Activated T-cell treated with anti-CD3 and anti-CD28 coated beads, Interleukin-2, amount 50 U/mL, for 4 hours (primary cell): ENCODE results near the gene IPPK. TPM values are rescaled to one million over a fixed set of nuclear protein-coding genes. Genes with fewer than 3 reads are reported as not detected.

Experiments
- ATAC-seq, 2 donors: fragments of 200-7000 bp; cut with Tn5 transposase; one replicate each; pipeline ENCODE4 v1.10.0; 2021
- DNase-seq: peaks from one replicate; pipeline ENCODE4 v3.0.0-alpha.2; 2020
- H3K27me3 Mint-ChIP-seq: one replicate; pipeline ENCODE4 v1.8.0; 2021; ENCODE audit warnings: low read depth, mixed read lengths
- H3K36me3 Mint-ChIP-seq: one replicate; pipeline ENCODE4 v1.8.0; 2022; ENCODE audit warnings: mixed read lengths; ENCODE audit not compliant: insufficient read depth
- H3K4me1 Mint-ChIP-seq: one replicate; pipeline ENCODE4 v1.8.0; 2021; ENCODE audit warnings: low read depth, mixed read lengths
- H3K4me3 Mint-ChIP-seq: one replicate; pipeline ENCODE4 v1.8.0; 2021; ENCODE audit warnings: mild to moderate bottlenecking, moderate library complexity, mixed read lengths
- H3K9me3 Mint-ChIP-seq: one replicate; pipeline ENCODE4 v1.8.0; 2021; ENCODE audit warnings: mixed read lengths
- total RNA-seq, 3 donors: library from RNA; stranded (reverse); gene quantifications; one replicate each; pipeline ENCODE4 v1.2.1, GENCODE V29; 2021

The IPPK gene
- total RNA-seq, 3 donors from 2014 or later = 12.8 to 14.6 (median 14.5) TPM

DNA sequence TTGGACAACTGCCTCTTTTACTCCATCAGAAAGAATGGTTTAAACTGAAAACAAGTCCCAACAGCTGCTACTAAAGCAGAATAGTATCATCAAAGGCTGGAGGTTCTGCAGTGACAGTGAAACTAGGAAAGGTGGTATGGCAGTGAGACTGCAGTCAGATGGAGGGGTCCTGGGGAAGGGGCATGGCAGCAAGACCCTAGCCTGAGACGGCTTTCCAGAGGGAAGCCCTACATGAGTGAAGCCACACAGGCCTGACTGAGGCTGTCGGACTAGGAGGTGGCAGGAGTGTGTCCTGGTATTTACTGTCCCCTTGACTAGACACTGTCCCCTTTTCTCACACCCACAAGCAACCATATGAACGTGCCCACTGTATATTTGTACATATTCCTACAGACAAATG is 40.4 kb upstream of the IPPK start:
- no peaks in the 10 kb centered on the region for H3K27me3 Mint-ChIP-seq
- H3K4me3 Mint-ChIP-seq = no peak overlapping the region
- ATAC-seq (no peak), DNase-seq (no peak)
- no peaks in the 10 kb centered on the region for H3K9me3 Mint-ChIP-seq
- H3K36me3 Mint-ChIP-seq = peaks cover 34% of the 10 kb centered on the region
- peaks cover 29% of the 10 kb centered on the region for H3K4me1 Mint-ChIP-seq

DNA sequence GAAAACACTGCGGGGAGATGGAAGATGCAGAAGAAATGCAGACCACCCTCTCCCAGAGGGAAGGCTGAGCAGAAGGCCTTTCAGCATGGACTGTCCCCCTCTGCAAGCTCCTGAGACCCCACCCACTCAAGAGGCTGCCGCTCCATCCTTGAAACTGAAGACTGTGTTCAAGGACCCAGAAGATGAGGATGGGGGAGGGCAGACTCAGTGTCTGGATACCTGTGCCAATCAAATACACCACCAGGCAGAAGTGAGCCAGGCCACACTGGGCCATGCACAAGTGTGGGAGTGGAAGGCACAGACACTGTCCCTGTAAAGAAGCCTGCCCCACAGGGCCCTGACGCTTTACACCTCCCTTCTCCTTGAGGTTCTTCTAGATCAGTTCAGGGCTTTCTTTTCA is 40.0 kb upstream of the IPPK start:
- H3K9me3 Mint-ChIP-seq = no peaks in the 10 kb centered on the region
- ATAC-seq (no peak), DNase-seq (no peak)
- peaks cover 29% of the 10 kb centered on the region for H3K4me1 Mint-ChIP-seq
- H3K27me3 Mint-ChIP-seq = no peaks in the 10 kb centered on the region
- peaks cover 34% of the 10 kb centered on the region for H3K36me3 Mint-ChIP-seq
- H3K4me3 Mint-ChIP-seq = no peak overlapping the region

DNA sequence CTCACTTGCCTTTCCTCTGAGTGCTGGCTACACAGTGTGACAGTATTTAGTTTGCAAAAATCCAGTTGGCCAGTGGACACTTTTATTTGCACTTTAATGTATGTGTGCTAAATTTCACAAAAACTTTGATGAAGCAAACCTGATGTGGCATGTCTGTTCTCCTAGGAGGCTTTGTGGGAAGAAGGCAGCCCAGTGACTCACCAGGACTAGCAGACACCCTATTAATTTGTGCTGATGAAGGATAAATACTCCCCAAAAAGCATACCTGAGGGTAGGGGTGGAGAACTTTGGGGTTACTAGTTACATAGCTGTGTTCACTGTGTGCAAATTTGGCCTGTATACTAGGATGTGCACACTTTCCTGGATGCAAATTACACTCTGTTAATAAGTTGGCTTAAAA is 39.3 kb upstream of the IPPK start:
- H3K9me3 Mint-ChIP-seq = no peaks in the 10 kb centered on the region
- H3K36me3 Mint-ChIP-seq = peaks cover 36% of the 10 kb centered on the region
- ATAC-seq = no peak
- no peak overlapping the region for H3K4me3 Mint-ChIP-seq
- peaks cover 29% of the 10 kb centered on the region for H3K4me1 Mint-ChIP-seq
- DNase-seq = no peak
- no peaks in the 10 kb centered on the region for H3K27me3 Mint-ChIP-seq

DNA sequence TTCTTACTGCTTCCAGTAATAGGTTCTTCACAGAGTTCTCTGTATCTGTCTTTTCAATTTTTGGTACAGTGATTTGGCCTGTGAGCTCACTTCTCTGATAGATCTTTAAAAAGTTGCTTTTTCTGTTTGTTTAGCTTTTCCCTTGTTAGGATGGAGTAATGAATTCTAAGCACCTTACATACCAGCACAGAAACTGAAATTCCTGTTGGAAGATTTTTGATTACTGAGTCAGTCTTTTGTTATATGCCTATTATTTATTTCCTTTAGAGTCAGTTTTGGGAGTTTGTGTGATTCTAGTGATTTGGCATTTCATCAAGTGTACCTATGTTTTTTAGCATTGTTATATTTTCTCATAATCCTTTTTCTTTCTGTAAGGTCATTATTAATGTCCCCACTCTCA is 37.6 kb upstream of the IPPK start:
- DNase-seq (no peak), ATAC-seq (no peak)
- Mint-ChIP-seq H3K36me3 (peaks cover 32% of the 10 kb centered on the region), H3K27me3 (no peaks in the 10 kb centered on the region), H3K4me1 (peaks cover 25% of the 10 kb centered on the region), H3K9me3 (no peaks in the 10 kb centered on the region), H3K4me3 (no peak overlapping the region)

DNA sequence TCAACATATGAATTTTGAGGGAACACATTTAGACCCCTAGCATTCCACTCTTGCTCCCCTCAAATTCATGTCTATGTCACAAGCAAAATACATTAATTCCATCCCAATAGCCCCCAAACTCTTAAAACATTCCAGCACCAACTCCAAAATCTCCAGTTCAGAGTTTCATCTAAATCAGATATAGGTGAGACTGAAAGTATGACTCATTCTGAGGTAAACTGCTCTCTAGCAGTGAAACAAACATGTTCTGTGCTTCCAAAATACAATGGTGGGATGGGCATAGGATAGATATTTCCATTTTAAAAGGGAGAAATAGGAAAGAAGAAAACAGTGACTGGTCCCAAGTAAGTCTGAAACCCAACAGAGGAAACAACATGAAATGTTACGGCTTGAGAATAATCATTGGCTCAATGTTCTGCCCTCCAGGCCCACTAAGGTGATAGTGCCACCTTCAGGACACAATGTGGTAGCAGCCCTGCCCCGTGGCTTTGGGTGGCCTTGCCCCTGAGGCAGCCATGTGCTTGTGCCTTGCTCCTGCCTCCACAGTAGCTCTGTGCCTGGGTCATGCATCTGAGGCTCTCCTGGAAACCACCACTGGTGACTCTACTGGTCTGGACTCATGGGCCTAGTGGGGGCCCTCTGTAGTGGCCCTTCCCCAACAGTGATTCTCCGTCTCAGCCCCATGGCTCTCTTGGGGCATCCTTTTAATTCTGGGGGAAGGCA is 36.4 kb upstream of the IPPK start:
- H3K9me3 Mint-ChIP-seq = no peaks in the 10 kb centered on the region
- H3K27me3 Mint-ChIP-seq = no peaks in the 10 kb centered on the region
- no peak overlapping the region for H3K4me3 Mint-ChIP-seq
- ATAC-seq (peak; percentile 67 to 77), DNase-seq (no peak)
- peaks cover 27% of the 10 kb centered on the region for H3K36me3 Mint-ChIP-seq
- H3K4me1 Mint-ChIP-seq = peaks cover 14% of the 10 kb centered on the region

DNA sequence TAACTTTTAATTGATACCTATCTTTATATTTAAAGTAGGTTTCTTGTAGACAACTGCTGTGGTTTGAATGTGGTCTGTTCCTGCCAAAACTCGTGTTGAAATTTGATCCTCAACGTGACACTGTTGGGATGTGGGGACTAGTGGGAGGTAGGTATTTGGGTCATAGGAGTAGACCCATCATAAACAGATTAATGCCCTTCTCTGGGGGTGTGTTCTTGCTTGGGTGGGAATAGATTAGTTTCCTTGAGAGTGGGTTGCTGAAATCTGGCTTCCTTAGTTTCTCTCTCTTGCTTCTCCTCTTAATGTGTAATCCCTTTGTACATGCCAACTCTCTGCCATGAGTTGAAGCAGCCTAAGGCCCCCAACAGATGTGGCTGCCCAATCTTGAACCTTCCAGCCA is 34.6 kb upstream of the IPPK start:
- no peaks in the 10 kb centered on the region for H3K27me3 Mint-ChIP-seq
- H3K4me1 Mint-ChIP-seq = peaks cover 5% of the 10 kb centered on the region
- ATAC-seq (no peak), DNase-seq (no peak)
- no peak overlapping the region for H3K4me3 Mint-ChIP-seq
- peaks cover 18% of the 10 kb centered on the region for H3K36me3 Mint-ChIP-seq
- H3K9me3 Mint-ChIP-seq = no peaks in the 10 kb centered on the region

DNA sequence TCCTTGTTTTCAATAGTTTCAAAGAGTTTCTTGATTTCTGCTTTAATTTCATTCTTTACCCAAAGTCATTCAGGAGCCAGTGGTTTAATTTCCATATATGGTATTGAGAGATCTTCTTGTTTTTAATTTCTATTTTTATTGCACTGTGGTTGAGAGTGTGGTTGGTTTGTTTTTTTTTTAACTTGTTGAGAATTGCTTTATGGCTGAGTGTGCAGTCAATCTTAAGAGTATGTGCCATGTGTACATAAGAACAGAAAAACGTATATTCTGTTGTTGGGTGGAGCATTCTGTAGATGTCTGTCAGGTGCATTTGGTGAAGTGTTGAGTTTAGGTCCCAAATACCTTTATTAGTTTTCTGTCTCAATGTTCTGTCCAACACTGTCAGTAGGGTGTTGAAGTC is 26.7 kb upstream of the IPPK start:
- Mint-ChIP-seq H3K27me3 (peaks cover 6% of the 10 kb centered on the region), H3K4me1 (peaks cover 7% of the 10 kb centered on the region), H3K36me3 (peaks cover 12% of the 10 kb centered on the region), H3K9me3 (peaks cover 37% of the 10 kb centered on the region), H3K4me3 (no peak overlapping the region)
- ATAC-seq (no peak), DNase-seq (no peak)

DNA sequence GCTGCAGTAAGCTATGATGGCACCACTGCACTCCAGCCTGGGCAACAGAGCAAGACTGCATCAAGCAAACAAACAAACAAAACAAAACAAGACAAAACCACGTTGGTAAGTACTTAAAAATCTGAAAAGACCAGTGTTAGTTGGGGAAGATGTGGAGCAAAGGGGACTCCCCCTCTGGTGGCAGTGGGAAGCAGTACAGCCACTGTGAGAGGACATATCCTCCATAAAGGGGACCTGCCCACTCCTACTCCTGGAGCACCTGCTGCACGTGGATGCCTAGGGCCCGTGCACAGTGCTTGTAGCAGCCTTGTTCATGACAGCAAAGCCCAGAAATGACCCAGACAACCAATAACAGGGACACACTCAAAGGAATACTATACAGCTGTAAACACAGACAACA is 17.0 kb upstream of the IPPK start:
- Mint-ChIP-seq H3K9me3 (peaks cover 13% of the 10 kb centered on the region), H3K27me3 (no peaks in the 10 kb centered on the region), H3K4me1 (no peaks in the 10 kb centered on the region), H3K4me3 (no peak overlapping the region), H3K36me3 (no peaks in the 10 kb centered on the region)
- no peak for DNase-seq
- ATAC-seq = no peak

DNA sequence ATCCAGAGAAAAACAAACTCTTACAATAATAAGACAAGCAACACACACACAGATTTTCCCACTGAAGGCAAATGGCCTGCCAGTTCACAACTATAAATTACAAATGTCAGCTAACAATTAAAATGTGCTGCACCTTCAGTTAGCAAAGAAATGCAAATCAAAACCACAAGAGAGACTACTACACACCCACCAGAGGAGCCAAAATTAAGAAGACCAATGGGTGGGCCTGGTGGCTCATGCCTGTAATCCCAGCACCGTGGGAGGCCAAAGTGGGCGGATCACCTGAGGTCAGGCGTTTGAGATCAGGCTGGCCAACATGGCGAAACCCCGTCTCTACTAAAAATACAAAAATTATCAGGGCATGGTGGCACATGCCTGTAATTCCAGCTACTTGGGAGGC is 15.1 kb upstream of the IPPK start:
- Mint-ChIP-seq H3K4me1 (no peaks in the 10 kb centered on the region), H3K27me3 (peaks cover under 1% of the 10 kb centered on the region), H3K4me3 (no peak overlapping the region), H3K9me3 (peaks cover 3% of the 10 kb centered on the region), H3K36me3 (no peaks in the 10 kb centered on the region)
- ATAC-seq = no peak
- DNase-seq = no peak

DNA sequence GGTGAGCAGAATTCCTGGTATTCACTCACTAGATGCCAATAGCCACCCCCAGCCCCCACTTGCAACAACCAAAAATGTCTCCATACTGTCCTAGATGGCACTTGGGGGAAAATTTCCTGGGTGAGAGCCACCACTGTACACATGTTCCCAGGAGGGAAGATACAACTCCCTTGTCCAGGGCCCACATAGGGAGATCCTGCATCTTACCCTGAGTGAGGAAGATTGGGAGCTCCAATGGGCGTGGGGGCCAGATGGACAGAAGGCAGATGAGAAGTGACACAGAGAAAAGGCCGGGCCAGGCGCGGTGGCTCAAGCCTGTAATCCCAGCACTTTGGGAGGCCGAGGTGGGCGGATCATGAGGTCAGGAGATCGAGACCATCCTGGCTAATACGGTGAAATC is 12.3 kb upstream of the IPPK start:
- Mint-ChIP-seq H3K4me3 (no peak overlapping the region), H3K36me3 (no peaks in the 10 kb centered on the region), H3K27me3 (peaks cover 3% of the 10 kb centered on the region), H3K4me1 (no peaks in the 10 kb centered on the region), H3K9me3 (no peaks in the 10 kb centered on the region)
- DNase-seq = no peak
- ATAC-seq = no peak

DNA sequence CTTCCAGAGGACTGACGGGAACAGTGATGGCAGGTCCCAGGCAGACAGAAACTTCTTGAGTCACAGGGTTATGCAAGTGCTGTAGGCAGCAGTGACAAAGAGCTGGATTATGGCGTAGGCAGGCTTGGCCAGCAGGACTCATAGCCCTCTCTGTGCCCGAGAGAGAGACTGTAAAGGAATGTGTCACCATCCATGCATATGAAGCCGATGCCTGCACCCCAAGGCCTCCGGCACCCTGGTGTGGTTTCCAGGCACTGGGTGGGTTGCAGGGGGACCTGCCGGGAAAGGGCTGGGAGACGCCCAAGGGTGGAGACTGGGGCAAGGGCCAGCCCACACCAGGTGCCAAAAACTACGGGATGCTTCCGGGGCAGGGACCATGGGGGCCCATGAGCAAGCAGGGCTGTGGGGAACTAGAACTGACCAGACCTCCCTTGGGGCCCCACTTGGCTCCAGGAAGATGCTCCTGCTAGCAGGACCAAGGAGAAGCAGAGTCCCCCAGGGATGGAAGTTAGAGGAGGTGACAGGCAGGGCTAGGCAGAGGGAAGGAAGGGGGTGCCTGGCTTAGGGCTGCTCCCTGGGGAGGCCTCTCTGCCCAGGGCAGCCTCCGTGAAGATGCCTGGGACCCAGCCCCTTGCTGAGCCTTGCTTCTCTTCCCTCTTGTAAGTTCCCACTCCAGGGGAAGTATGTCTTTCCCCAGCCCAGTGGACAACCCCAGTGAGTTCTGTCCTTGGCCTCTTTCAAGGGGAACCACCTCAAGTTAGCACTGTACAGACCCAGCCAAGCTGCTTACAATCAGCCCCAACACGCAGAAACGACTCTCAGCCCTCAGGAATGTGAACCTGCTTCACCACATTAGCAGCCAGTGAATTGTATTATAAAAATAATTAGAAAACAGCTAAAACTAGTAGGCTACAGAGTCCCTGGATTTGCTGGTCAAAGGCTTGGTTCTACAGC is 10.5 kb upstream of the IPPK start:
- no peaks in the 10 kb centered on the region for H3K4me1 Mint-ChIP-seq
- no peaks in the 10 kb centered on the region for H3K9me3 Mint-ChIP-seq
- ATAC-seq (no peak), DNase-seq (no peak)
- peaks cover 3% of the 10 kb centered on the region for H3K27me3 Mint-ChIP-seq
- H3K4me3 Mint-ChIP-seq = no peak overlapping the region
- no peaks in the 10 kb centered on the region for H3K36me3 Mint-ChIP-seq

DNA sequence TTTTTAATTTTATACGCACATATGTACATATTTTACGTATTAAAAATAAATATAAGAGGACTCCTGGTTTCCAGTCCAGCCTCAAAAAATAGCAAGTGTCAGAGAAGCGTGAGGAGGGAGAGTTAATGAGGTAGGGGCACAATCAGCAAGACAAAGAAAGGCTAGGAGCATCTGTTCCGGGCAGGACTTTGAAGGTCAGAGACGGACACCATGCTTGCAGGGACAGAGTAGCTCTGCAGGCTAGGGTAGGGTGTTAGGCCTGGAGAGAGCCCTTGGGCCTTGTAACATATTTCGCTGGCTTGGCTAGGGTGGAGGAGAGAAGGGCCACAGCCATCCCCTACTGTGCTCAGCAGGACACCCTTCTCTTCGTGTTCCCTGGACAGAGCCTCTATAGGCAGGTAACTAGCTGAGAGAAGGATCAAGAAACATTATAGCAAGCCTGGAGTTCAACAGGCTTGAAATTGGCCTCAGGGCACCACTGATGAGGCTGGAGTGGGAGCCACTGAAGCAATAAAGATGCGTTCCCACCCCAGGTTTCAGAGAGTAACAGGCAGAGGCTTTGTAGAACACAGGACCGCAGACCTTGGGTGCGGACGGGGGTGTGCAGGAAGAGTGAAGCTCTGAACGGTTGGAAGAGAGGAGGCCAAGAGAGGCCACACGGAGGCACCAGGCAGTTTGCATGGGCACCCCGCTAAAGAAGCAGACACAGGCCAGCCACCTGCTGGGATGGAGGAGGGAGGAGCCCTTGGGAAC is 9.7 kb upstream of the IPPK start:
- ATAC-seq = no peak
- H3K27me3 Mint-ChIP-seq = peaks cover 3% of the 10 kb centered on the region
- no peak for DNase-seq
- H3K9me3 Mint-ChIP-seq = no peaks in the 10 kb centered on the region
- no peaks in the 10 kb centered on the region for H3K4me1 Mint-ChIP-seq
- no peaks in the 10 kb centered on the region for H3K36me3 Mint-ChIP-seq
- no peak overlapping the region for H3K4me3 Mint-ChIP-seq

DNA sequence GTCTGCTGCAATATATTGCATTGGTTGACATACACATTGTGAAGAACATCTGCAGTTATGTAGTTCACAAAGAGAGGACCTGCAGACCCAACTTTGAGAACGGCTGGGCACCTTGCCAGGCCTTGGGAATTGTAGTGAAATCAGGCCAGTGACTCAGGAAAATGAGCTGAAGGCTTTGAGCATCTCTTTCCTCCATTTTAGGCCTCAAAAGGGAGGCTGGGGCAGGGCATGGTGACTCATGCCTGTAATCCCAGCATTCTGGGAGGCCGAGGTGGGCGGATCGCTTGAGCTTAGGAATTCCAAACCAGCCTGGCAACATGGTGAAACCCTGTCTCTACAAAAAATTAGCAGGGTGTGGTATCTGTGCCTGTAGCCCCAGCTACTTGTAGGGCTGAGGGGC is 1.4 kb upstream of the IPPK start:
- no peaks in the 10 kb centered on the region for H3K27me3 Mint-ChIP-seq
- ATAC-seq = no peak
- peaks cover 24% of the 10 kb centered on the region for H3K4me1 Mint-ChIP-seq
- no peak for DNase-seq
- H3K9me3 Mint-ChIP-seq = no peaks in the 10 kb centered on the region
- peak overlapping the region; percentile 93 for H3K4me3 Mint-ChIP-seq
- H3K36me3 Mint-ChIP-seq = peaks cover 8% of the 10 kb centered on the region

DNA sequence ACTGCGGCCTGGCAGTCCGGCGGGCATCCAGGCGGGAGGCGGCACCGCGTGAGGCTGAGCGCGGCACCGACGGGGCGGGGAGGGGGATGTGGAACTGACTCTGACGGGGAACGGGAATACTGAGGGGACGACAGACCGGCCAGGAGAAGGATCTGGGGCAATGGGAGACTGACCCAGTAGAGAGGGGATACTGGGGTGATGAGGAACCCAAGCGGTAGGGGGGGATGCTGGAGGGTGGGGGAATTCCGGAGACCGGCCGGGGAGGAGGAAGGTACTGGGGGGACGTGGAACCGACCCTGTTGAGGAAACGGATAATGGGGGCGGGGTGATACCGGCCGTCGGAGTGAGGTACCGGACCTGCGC is 423 bp downstream of the IPPK start:
- Mint-ChIP-seq H3K4me1 (peaks cover 36% of the 10 kb centered on the region), H3K9me3 (no peaks in the 10 kb centered on the region), H3K36me3 (peaks cover 8% of the 10 kb centered on the region), H3K4me3 (peak overlapping the region; percentile 93), H3K27me3 (no peaks in the 10 kb centered on the region)
- DNase-seq = no peak
- peak; percentile 12 to 16 for ATAC-seq
